Gastrocnemius medialis (tissue), 4 donors: ENCODE data around the gene IL17RA.

Experiments
- POLR2A ChIP-seq, 2 donors: fragments of 450-650 bp; IDR thresholded peaks; one replicate each; pipeline ENCODE4 v1.6.1; 2017; ENCODE audit warnings: antibody characterized with exemption in 2 of 2, mild to moderate bottlenecking in 2 of 2, moderate library complexity in 2 of 2
- TF ChIP-seq, protein P1 (sequence below), 5 experiments: fragments of 450-650 bp in 3 of 5; fragments of 200-600 bp in 2 of 5; sonication (generic) in 2 of 5; IDR thresholded peaks in 4 of 5; conservative IDR thresholded peaks in 1 of 5; 1 replicate in 4 of 5; 2 replicates in 1 of 5; pipeline ENCODE4 v1.5.1; 2016 to 2019; ENCODE audit warnings: antibody characterized with exemption in 5 of 5, mild to moderate bottlenecking in 3 of 5, moderate library complexity in 3 of 5

DNA sequence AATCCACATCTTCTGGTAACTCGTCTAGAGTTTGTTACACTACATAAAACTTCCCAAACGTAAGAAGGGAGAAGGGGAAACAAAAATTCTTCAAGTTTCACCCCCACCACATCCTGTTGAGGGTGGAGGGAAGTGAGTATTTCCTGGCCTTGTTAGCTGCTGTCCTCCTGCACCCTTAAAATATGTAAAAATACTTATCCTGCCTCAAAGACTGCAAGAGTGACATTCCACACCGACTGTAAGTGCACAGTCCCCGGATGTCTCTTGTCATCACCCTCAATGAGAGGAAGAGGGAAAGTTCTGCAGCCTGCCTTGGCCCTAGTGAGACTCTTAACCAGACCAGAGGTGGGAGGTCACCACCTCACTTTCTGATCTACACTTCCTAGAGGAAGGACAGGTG lies 33.1 kb downstream of the IL17RA start:
- TF ChIP-seq POLR2A (IDR thresholded peaks at IDR 0.05) = no peak
- TF ChIP-seq, protein P1, sequence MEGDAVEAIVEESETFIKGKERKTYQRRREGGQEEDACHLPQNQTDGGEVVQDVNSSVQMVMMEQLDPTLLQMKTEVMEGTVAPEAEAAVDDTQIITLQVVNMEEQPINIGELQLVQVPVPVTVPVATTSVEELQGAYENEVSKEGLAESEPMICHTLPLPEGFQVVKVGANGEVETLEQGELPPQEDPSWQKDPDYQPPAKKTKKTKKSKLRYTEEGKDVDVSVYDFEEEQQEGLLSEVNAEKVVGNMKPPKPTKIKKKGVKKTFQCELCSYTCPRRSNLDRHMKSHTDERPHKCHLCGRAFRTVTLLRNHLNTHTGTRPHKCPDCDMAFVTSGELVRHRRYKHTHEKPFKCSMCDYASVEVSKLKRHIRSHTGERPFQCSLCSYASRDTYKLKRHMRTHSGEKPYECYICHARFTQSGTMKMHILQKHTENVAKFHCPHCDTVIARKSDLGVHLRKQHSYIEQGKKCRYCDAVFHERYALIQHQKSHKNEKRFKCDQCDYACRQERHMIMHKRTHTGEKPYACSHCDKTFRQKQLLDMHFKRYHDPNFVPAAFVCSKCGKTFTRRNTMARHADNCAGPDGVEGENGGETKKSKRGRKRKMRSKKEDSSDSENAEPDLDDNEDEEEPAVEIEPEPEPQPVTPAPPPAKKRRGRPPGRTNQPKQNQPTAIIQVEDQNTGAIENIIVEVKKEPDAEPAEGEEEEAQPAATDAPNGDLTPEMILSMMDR (IDR thresholded peaks at IDR 0.05 in 4 of 5, conservative IDR thresholded peaks at IDR 0.05 in 1 of 5) = no peak
